Stimulated activated CD8-positive, alpha-beta memory T cell treated with anti-CD3 and anti-CD28 coated beads, Interleukin-15, amount 100 ng/mL, for 1 hour (primary cell): Measurements from ENCODE around the gene TBX10.
"Not testable (repeated sequence)": the region's sequence is repeated elsewhere in the genome, so short reads cannot be mapped to it uniquely, and the experiment has no call there.

Experiments used
- DNase-seq: peaks from one replicate; pipeline ENCODE4 v3.0.0-alpha.2; 2020; ENCODE audit warnings: low read depth

The TBX10 gene

DNA sequence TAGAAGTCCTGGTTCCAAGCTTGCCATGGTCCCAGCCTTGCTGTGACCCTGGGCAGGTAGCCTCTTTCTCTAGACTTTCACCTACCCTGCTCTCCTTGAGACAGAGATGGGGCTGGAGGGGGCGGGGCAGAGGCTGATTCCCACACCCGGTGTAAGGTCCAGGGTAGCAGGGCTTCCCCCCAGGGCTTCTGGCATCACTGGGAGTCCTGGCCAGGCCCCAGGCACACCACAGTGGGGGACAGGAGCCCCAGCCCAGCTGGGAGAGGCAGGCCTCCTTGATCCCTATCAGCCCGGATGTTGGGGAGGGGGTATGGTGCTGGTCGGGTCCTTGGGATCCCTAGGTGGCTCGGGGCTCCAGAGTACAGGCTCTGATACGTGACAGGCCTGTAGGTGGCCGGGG is 8.2 kb downstream of the TBX10 start:
- DNase-seq = no peak

GRCh38 chr11:67630943-67631331 is 8.6 kb downstream of the TBX10 start:
- no peak for DNase-seq

DNA sequence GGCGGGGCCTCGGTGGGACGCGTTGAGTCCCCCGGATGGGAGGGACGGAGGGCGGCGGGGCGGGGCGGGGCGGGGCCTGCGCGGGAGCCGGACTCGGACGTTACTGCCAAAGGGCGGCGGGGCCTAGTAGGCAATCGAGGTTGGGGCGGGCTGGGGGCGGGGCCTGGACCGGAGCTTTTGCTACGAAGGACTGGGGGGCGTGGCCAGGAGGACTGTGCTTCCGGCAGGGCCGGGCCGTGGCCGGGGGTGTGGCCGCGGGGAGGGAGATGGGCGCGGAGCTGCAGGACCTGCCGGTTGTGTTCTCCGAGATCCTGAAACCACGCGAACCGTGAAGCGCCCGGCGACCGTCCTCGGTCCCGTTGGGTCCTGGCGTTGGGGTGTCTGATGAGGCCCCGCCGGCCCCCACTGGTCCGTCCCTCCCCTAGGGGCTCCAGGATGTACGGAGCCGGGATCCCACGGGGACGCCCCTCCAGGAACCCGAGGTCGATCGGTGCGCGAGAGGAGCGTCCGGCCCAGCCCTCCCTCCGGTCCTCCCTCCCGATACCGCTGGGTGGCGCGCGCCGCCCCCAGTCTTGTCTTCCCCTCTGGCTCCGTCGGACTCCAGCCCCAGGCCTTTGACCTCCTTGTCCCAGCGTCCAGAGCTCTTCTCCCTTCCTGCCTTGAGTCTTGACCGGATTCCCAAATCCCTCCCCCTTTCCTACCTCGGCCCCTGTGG is 9.2 kb downstream of the TBX10 start:
- no peak for DNase-seq

DNA sequence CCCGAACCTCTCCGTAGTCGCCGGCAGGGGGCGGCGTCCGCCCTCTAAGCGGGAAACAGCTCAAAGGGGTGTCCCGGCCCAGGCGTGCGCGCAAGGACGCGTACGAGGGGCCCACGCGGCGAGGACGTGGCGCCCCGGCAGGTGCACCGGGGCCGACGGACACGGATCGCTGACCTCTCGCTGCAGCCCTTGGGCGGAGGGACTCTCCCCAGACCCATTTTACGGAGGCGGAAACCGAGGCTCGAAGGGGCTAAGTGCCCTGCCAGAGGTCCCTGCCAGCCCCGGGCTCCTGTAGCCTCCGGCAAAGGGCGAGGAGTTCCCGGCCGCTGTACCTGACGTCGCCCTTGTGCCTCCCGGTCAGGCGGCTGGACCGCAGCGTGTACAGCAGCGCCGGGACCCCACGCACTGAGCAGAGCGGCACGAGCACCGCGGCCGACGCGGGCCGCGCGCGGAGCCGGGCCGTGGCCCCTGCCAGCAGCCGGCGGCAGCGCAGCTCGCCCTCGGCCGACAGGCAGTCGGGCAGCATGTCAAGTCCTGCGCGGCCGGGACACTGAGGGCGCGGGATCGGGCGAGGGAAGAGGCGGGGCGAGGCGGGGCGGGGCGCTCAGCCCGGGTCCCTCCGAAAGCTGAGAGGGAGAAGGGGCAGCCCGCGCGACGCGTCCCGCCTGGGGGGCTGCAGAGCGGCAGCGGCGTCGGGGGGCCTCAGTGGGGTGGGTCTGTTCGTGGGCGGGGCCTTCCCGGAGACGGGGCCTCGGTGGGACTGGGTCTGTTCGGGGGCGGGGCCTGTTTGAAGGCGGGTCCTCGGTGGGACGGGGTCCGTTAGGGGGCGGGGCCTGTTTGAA is 10.0 kb downstream of the TBX10 start, which contains the start of gene NUDT8:
TSS of gene NUDT8 (minus strand) at position 552 of the 842 bp plus-strand sequence. CDS start at position 526, 26 bp downstream.
- peak; percentile 93 for DNase-seq

- DNase-seq = no peak
Observed at GRCh38 chr11:67628710-67629385, 10.7 kb downstream of the TBX10 start.

GRCh38 chr11:67627812-67628624 is 11.5 kb downstream of the TBX10 start:
- DNase-seq = no peak

GRCh38 chr11:67627441-67627811 is 12.1 kb downstream of the TBX10 start:
- DNase-seq = no peak

DNA sequence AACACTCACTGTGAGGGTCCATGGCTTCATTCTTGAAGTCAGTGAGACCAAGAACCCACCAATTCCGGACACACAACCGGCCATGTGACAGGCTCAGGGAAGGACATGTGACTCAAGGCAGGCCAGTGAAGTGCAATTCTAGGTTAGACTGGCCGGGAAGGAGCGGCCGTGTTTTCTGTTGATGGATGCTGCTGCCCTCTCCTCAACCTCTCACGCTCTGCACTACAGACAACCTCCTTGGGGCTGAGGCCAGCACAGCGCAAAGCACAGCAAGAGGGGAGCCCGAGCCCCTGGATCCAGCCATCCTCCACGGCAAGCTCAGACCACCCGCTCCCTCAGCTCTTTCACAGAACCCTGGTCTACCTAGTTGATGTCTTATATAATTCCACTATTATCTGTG is 12.6 kb downstream of the TBX10 start:
- no peak for DNase-seq

DNA sequence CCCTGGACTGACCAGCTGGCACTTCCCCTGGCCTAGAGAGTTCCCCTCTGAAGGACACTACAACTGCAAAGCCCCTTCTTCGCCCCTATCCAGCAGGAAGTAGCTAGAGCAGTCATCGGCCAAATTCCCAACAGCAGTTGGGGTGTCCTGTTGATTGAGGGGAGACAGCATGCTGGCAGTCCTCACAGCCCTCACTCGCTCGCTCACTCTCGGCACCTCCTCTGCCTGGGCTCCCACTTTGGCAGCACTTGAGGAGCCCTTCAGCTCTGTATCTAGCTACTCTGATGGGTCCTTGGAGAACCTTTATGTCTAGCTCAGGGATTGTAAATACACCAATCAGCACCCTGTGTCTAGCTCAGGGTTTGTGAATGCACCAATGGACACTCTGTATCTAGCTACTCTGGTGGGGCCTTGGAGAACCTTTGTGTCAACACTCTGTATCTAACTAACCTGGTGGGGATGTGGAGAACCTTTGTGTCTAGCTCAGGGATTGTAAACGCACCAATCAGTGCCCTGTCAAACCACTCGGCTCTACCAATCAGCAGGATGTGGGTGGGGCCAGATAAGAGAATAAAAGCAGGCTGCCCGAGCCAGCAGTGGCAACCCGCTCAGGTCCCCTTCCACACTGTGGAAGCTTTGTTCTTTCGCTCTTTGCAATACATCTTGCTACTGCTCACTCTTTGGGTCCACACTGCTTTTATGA is 13.3 kb downstream of the TBX10 start:
- not testable (repeated sequence) for DNase-seq

- DNase-seq = not testable (repeated sequence)
Observed at GRCh38 chr11:67623795-67624194, 15.8 kb downstream of the TBX10 start.

- DNase-seq = not testable (repeated sequence)
Observed at GRCh38 chr11:67622905-67623304, 16.7 kb downstream of the TBX10 start.

- not testable (repeated sequence) for DNase-seq
Observed at GRCh38 chr11:67621928-67622327, 17.6 kb downstream of the TBX10 start.

DNA sequence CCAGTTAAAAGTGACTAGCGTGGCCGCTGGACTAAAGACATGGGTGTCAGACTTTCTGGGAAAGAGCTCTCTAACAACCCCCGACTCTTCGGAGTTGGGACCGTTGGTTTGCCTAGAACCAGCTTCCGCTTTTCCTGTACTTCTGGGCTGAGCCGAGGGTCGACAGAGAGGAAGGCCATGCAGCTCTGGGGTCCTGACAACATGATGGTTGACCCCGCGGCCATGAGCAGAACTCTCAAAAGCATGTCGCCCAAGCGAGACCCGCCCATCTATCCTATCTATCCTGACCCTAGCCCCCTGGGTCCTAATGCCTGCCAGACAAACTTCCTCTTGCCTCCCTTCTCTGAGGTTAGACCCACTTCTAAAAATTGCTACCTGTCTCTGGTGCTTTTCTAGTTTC is 18.9 kb downstream of the TBX10 start:
- not testable (repeated sequence) for DNase-seq

DNA sequence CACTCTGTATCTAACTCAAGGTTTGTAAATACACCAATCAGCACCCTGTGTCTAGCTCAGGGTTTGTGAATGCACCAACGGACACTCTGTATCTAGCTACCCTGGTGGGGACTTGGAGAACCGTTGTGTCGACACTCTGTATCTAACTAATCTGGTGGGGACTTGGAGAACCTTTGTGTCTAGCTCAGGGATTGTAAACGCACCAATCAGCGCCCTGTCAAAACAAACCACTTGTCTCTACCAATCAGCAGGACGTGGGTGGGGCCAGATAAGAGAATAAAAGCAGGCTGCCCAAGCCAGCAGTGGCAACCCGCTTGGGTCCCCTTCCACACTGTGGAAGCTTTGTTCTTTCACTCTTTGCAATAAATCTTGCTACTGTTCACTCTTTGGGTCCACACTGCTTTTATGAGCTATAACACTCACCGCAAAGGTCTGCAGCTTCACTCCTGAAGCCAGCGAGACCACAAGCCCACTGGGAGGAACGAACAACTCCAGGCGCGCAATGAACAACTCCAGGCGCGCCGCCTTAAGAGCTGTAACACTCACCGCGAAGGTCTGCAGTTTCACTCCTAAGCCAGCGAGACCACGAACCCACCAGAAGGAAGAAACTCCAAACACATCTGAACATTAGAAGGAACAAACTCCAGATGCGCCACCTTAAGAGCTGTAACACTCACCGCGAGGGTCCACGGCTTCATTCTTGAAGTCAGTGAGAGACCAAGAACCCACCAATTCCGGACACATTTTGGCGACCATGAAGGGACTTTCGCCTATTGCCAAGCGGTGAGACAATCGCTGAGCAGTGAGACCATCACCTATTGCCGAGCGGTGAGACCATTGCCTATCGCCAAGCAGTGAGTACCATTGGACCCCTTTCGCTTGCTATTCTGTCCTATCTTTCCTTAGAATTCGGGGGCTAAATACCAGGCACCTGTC is 19.6 kb downstream of the TBX10 start:
- not testable (repeated sequence) for DNase-seq

DNA sequence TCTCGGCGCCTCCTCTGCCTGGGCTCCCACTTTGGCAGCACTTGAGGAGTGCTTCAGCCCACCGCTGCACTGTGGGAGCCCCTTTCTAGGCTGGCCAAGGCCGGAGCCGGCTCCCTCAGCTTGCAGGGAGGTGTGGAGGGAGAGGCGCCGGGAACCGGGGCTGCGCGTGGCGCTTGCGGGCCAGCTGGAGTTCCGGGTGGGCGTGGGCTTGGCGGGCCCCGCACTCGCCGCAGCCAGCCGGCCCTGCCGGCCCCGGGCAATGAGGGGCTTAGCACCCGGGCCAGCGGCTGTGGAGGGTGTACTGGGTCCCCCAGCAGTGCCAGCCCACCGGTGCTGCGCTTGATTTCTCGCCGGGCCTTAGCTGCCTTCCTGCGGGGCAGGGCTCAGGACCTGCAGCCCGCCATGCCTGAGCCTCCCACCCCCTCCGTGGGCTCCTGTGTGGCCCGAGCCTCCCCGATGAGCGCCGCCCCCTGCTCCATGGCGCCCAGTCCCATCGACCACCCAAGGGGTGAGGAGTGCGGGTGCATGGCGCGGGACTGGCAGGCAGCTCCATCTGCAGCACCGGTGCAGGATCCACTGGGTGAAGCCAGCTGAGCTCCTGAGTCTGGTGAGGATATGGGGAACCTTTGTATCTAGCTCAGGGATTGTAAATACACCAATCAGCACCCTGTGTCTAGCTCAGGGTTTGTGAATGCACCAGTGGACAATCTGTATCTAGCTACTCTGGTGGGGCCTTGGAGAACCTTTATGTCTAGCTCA is 20.5 kb downstream of the TBX10 start:
- DNase-seq = not testable (repeated sequence)

- no peak for DNase-seq
Observed at GRCh38 chr11:67617243-67617953, 22.2 kb downstream of the TBX10 start.

DNA sequence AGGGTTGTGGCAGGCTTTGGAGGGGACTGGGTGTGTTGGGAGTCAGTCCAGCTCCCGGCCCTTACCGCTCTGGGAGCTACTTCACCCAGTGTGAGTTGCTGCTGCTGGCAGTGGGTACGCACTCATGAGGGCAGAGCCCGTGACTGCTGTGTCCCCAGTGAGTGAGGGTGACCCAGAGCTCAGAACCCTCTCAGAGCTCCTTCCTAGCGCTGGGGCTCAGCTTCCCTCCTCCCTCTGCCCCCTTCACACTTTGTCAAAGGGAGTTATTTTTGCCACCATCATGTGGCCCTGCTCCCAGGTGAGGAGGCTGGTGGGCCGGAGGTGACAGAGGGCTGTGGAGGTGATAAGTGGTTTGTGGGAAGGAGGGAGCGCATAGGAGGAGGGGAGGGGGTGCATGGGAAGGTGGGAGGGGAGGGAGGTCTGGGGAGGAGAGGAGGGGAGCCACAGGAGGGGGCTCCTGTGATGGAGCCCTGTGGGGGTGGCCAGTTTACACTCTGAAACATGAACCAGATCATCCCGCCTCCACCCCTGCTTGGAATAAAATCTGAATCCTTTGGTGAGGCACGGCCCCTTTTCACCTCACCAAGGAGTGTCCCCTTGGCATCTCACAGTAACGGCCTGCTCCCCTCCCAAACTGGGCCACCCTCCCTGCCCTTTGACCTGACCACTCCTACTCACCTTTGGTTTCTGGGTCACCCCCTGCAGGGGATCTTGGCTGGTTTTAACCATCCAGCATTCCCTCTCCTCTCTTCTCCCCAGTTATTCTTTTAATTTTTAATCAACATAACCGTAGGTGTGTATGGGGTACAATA is 22.9 kb downstream of the TBX10 start:
- DNase-seq = no peak
